ENCODE data around the gene SYNM. TPM values are rescaled to one million over a fixed set of nuclear protein-coding genes. Genes with fewer than 3 reads are reported as not detected.

The SYNM gene
- total and polyA plus RNA-seq, 2 experiments from 2014 or later, result 9.7 to 13.8 TPM

GRCh38 chr15:99172989-99173388 lies 68.1 kb downstream of the SYNM start:
- Histone ChIP-seq H3K4me1 (ENCODE audit: insufficient read depth) (peaks cover 11% of the 10 kb centered on the region), H4K20me1 (ENCODE audit: insufficient read depth, poor library complexity, severe bottlenecking) (no peaks in the 10 kb centered on the region), H3K4me2 (peak overlapping the region; percentile 47), H3K36me3 (replicated peaks; ENCODE audit: insufficient read depth, low read depth) (no peaks in the 10 kb centered on the region), H2AFZ (no peak overlapping the region), H3K27me3 (no peaks in the 10 kb centered on the region), H3K27ac (no peak overlapping the region), H3K9me2 (replicated peaks; ENCODE audit: insufficient read depth) (no peaks in the 10 kb centered on the region), H3K9me3 (ENCODE audit: low read depth) (no peaks in the 10 kb centered on the region), H3K4me3 (no peak overlapping the region), H3K79me2 (no peaks in the 10 kb centered on the region)
- TF ChIP-seq EZH2 (IDR thresholded peaks at IDR 0.05; ENCODE audit: borderline replicate concordance), result no peak
- no peak for TF ChIP-seq EZH2phosphoT487 (IDR thresholded peaks at IDR 0.05; ENCODE audit: low read depth, severe bottlenecking, unreplicated experiment)
- no peak for TF ChIP-seq CTCF (IDR thresholded peaks at IDR 0.05; ENCODE audit: poor library complexity)
- DNase-seq (ENCODE audit: low spot score), result no peak
- WGBS (ENCODE audit: low lambda C conversion rate, missing lambda C conversion rate), result 92% methylated on average over 3 of the region's 3 CpGs

GRCh38 chr15:99174567-99175395 lies 69.9 kb downstream of the SYNM start:
- no peak for TF ChIP-seq EZH2phosphoT487 (IDR thresholded peaks at IDR 0.05; ENCODE audit: low read depth, severe bottlenecking, unreplicated experiment)
- TF ChIP-seq EZH2 (IDR thresholded peaks at IDR 0.05; ENCODE audit: borderline replicate concordance), result no peak
- no peak for TF ChIP-seq CTCF (IDR thresholded peaks at IDR 0.05; ENCODE audit: poor library complexity)
- Histone ChIP-seq H3K27ac (peak overlapping the region; percentile 84), H3K4me3 (no peak overlapping the region), H3K4me2 (peak overlapping the region; percentile 47), H3K4me1 (ENCODE audit: insufficient read depth) (peaks cover 7% of the 10 kb centered on the region), H4K20me1 (ENCODE audit: insufficient read depth, poor library complexity, severe bottlenecking) (no peaks in the 10 kb centered on the region), H3K9me3 (ENCODE audit: low read depth) (no peaks in the 10 kb centered on the region), H3K79me2 (no peaks in the 10 kb centered on the region), H2AFZ (no peak overlapping the region), H3K27me3 (no peaks in the 10 kb centered on the region), H3K9me2 (replicated peaks; ENCODE audit: insufficient read depth) (no peaks in the 10 kb centered on the region), H3K36me3 (replicated peaks; ENCODE audit: insufficient read depth, low read depth) (no peaks in the 10 kb centered on the region)
- DNase-seq (ENCODE audit: low spot score), result no peak
- 55% methylated on average over 15 of the region's 15 CpGs for WGBS (ENCODE audit: low lambda C conversion rate, missing lambda C conversion rate)

- Histone ChIP-seq H3K9me2 (replicated peaks; ENCODE audit: insufficient read depth) (no peaks in the 10 kb centered on the region), H3K79me2 (no peaks in the 10 kb centered on the region), H3K27ac (no peak overlapping the region), H3K4me2 (no peak overlapping the region), H4K20me1 (ENCODE audit: insufficient read depth, poor library complexity, severe bottlenecking) (no peaks in the 10 kb centered on the region), H3K36me3 (replicated peaks; ENCODE audit: insufficient read depth, low read depth) (no peaks in the 10 kb centered on the region), H3K4me1 (ENCODE audit: insufficient read depth) (peaks cover 20% of the 10 kb centered on the region), H2AFZ (no peak overlapping the region), H3K4me3 (no peak overlapping the region), H3K9me3 (ENCODE audit: low read depth) (no peaks in the 10 kb centered on the region), H3K27me3 (no peaks in the 10 kb centered on the region)
- no peak for DNase-seq (ENCODE audit: low spot score)
- 94% methylated on average over 2 of the region's 2 CpGs for WGBS (ENCODE audit: low lambda C conversion rate, missing lambda C conversion rate)
- TF ChIP-seq CTCF (IDR thresholded peaks at IDR 0.05; ENCODE audit: poor library complexity) (no peak), EZH2 (IDR thresholded peaks at IDR 0.05; ENCODE audit: borderline replicate concordance) (no peak), EZH2phosphoT487 (IDR thresholded peaks at IDR 0.05; ENCODE audit: low read depth, severe bottlenecking, unreplicated experiment) (no peak)
Measured at GRCh38 chr15:99176757-99177156, 71.9 kb downstream of the SYNM start.

Measured in hepatocyte (in vitro differentiated cells).